Measurements from ENCODE around the gene DCST2. TPM values are rescaled to one million over a fixed set of nuclear protein-coding genes. Genes with fewer than 3 reads are reported as not detected.
A peak's percentile ranks its signal among the peaks of the same experiment; 100 is the strongest.

DCST2 gene
- total RNA-seq, 5 donors from 2014 or later (not counting 1 experiment from before 2014, with no cell fraction given) = 1.1 to 2.6 (median 1.6) TPM

- DNase-seq (no peak), ATAC-seq (replicated peaks in 1 of 4) (no peak)
- Histone ChIP-seq H3K4me1 (ENCODE audit: control insufficient read depth in 1 of 2, extremely low read depth in 1 of 2, insufficient read depth in 2 of 2, low read length in 2 of 2) (peaks cover 26 to 42% of the 10 kb centered on the region in 2 experiments), H3K27ac (ENCODE audit: low read length) (peak overlapping the region; percentile 6), H3K4me3 (ENCODE audit: control insufficient read depth in 1 of 2, extremely low read depth in 1 of 2, low read length in 1 of 2) (no peak overlapping the region), H3K9me3 (no peaks in the 10 kb centered on the region), H3K27me3 (replicated peaks in 1 of 2; ENCODE audit: control insufficient read depth in 2 of 2, extremely low read depth in 1 of 2, insufficient read depth in 2 of 2, low read length in 1 of 2) (no peaks in the 10 kb centered on the region), H3K36me3 (ENCODE audit: control insufficient read depth in 2 of 2, extremely low read depth in 1 of 2, insufficient read depth in 1 of 2, low read length in 1 of 2) (peaks cover 4 to 20% of the 10 kb centered on the region in 2 donors)
- H3K4me3 Mint-ChIP-seq = peak overlapping the region in 1 of 3 donors; percentile 3
- WGBS (ENCODE audit: insufficient coverage) = 64% methylated on average over 11 of the region's 11 CpGs
- ChIA-PET CTCF (interaction anchor here (0.7 to 1.4 kb wide), 4 partner anchors 12 to 83 kb away, joined by 3 to 10 read pairs (median 4); partner anchors contain the start of gene PMVK (in 1 of the 2)), POLR2A (interaction anchor here (0.5 to 0.6 kb wide), 2 partner anchors 66 to 556 kb away, joined by 5 read pairs; no protein-coding TSS in a partner anchor)
- peak overlapping the region; percentile 56 to 79 for H3K27ac Mint-ChIP-seq
- H3K4me1 Mint-ChIP-seq = peaks cover 42 to 57% (median 56%) of the 10 kb centered on the region in 3 donors
- H3K27me3 Mint-ChIP-seq = no peaks in the 10 kb centered on the region
- peaks cover 3% of the 10 kb centered on the region for H3K36me3 Mint-ChIP-seq
- no peaks in the 10 kb centered on the region for H3K9me3 Mint-ChIP-seq
Measured at GRCh38 chr1:155019377-155020245, 14.0 kb downstream of the DCST2 start.

- ATAC-seq (replicated peaks in 1 of 4) (no peak), DNase-seq (no peak)
- Mint-ChIP-seq H3K27me3 (no peaks in the 10 kb centered on the region), H3K9me3 (no peaks in the 10 kb centered on the region), H3K27ac (peak overlapping the region; percentile 56 to 79), H3K36me3 (peaks cover 3% of the 10 kb centered on the region), H3K4me3 (no peak overlapping the region), H3K4me1 (peaks cover 51 to 64% (median 64%) of the 10 kb centered on the region in 3 donors)
- no peaks in the 10 kb centered on the region for H3K27me3 ChIP-seq (replicated peaks in 1 of 2; ENCODE audit: control insufficient read depth in 2 of 2, extremely low read depth in 1 of 2, insufficient read depth in 2 of 2, low read length in 1 of 2)
- ChIA-PET CTCF (interaction anchor here (0.6 to 3.5 kb wide), 7 partner anchors 11 to 314 kb away, joined by 3 to 23 read pairs (median 10); partner anchors contain the start of genes FLAD1 (in 1 of the 2), PMVK (in 1 of the 2) and PYGO2 (in 1 of the 2)), POLR2A (interaction anchor here (0.5 to 0.6 kb wide), 3 partner anchors 33 to 555 kb away, joined by 5 to 7 read pairs (median 5); no protein-coding TSS in a partner anchor)
- H3K4me3 ChIP-seq (ENCODE audit: control insufficient read depth in 1 of 2, extremely low read depth in 1 of 2, low read length in 1 of 2) = no peak overlapping the region
- peaks cover 4 to 25% of the 10 kb centered on the region in 2 donors for H3K36me3 ChIP-seq (ENCODE audit: control insufficient read depth in 2 of 2, extremely low read depth in 1 of 2, insufficient read depth in 1 of 2, low read length in 1 of 2)
- H3K9me3 ChIP-seq = no peaks in the 10 kb centered on the region
- H3K4me1 ChIP-seq (ENCODE audit: control insufficient read depth in 1 of 2, extremely low read depth in 1 of 2, insufficient read depth in 2 of 2, low read length in 2 of 2) = peaks cover 33 to 50% of the 10 kb centered on the region in 2 experiments
- 87% methylated on average over 3 of the region's 8 CpGs for WGBS (ENCODE audit: insufficient coverage)
- H3K27ac ChIP-seq (ENCODE audit: low read length) = no peak overlapping the region
Measured at GRCh38 chr1:155018617-155019348, 14.8 kb downstream of the DCST2 start.

- POLR2A ChIA-PET = interaction anchor here in 1 of 2 donors (0.6 kb wide), 1 partner anchor 118 kb away, joined by 7 read pairs; no protein-coding TSS in a partner anchor
- ATAC-seq (replicated peaks in 1 of 4) (peak in 2 of 4 experiments; percentile 2 to 3), DNase-seq (no peak)
- WGBS (ENCODE audit: insufficient coverage) = no CpG with 5 or more reads among the region's 6 CpGs
- H3K27me3 Mint-ChIP-seq = no peaks in the 10 kb centered on the region
- peaks cover 58 to 70% (median 67%) of the 10 kb centered on the region in 3 donors for H3K4me1 Mint-ChIP-seq
- H3K4me3 ChIP-seq (ENCODE audit: control insufficient read depth in 1 of 2, extremely low read depth in 1 of 2, low read length in 1 of 2) = peak overlapping the region in 1 of 2 donors; percentile 15
- peak overlapping the region; percentile 81 to 82 for H3K27ac Mint-ChIP-seq
- H3K36me3 ChIP-seq (ENCODE audit: control insufficient read depth in 2 of 2, extremely low read depth in 1 of 2, insufficient read depth in 1 of 2, low read length in 1 of 2) = peaks cover 4 to 25% of the 10 kb centered on the region in 2 donors
- peaks cover 39 to 56% of the 10 kb centered on the region in 2 experiments for H3K4me1 ChIP-seq (ENCODE audit: control insufficient read depth in 1 of 2, extremely low read depth in 1 of 2, insufficient read depth in 2 of 2, low read length in 2 of 2)
- no peaks in the 10 kb centered on the region for H3K9me3 Mint-ChIP-seq
- H3K36me3 Mint-ChIP-seq = peaks cover 3% of the 10 kb centered on the region
- no peaks in the 10 kb centered on the region for H3K27me3 ChIP-seq (replicated peaks in 1 of 2; ENCODE audit: control insufficient read depth in 2 of 2, extremely low read depth in 1 of 2, insufficient read depth in 2 of 2, low read length in 1 of 2)
- H3K27ac ChIP-seq (ENCODE audit: low read length) = peak overlapping the region; percentile 50
- CTCF ChIA-PET = interaction anchor here (0.6 to 3.5 kb wide), 18 partner anchors 11 to 458 kb away, joined by 3 to 23 read pairs (median 4); partner anchors contain the start of genes PMVK (in 2 of the 2), CKS1B (in 1 of the 2), FLAD1 (in 1 of the 2) and LENEP (in 1 of the 2)
- no peaks in the 10 kb centered on the region for H3K9me3 ChIP-seq
- peak overlapping the region in 2 of 3 donors; percentile 55 to 89 for H3K4me3 Mint-ChIP-seq
Measured at GRCh38 chr1:155017946-155018316, 15.7 kb downstream of the DCST2 start.

GRCh38 chr1:155017041-155017945 lies 16.3 kb downstream of the DCST2 start:
- Mint-ChIP-seq H3K9me3 (no peaks in the 10 kb centered on the region), H3K36me3 (peaks cover 3% of the 10 kb centered on the region), H3K27me3 (no peaks in the 10 kb centered on the region), H3K27ac (peak overlapping the region; percentile 95 to 96), H3K4me3 (peak overlapping the region; percentile 55 to 89 (median 55)), H3K4me1 (peaks cover 63 to 72% (median 69%) of the 10 kb centered on the region in 3 donors)
- ChIA-PET POLR2A (interaction anchor here in 1 of 2 donors (0.6 kb wide), 2 partner anchors 61 to 117 kb away, joined by 3 to 7 read pairs; partner anchors contain the start of gene PBXIP1), CTCF (interaction anchor here (0.6 to 3.5 kb wide), 26 partner anchors 9 to 459 kb away, joined by 3 to 23 read pairs (median 4); partner anchors contain the start of genes PMVK (in 2 of the 2), PYGO2 (in 2 of the 2), CKS1B (in 1 of the 2) and FLAD1 (in 1 of the 2))
- WGBS (ENCODE audit: insufficient coverage) = 0% methylated on average over 13 of the region's 49 CpGs
- Histone ChIP-seq H3K27me3 (replicated peaks in 1 of 2; ENCODE audit: control insufficient read depth in 2 of 2, extremely low read depth in 1 of 2, insufficient read depth in 2 of 2, low read length in 1 of 2) (no peaks in the 10 kb centered on the region), H3K36me3 (ENCODE audit: control insufficient read depth in 2 of 2, extremely low read depth in 1 of 2, insufficient read depth in 1 of 2, low read length in 1 of 2) (peaks cover 4 to 25% of the 10 kb centered on the region in 2 donors), H3K4me3 (ENCODE audit: control insufficient read depth in 1 of 2, extremely low read depth in 1 of 2, low read length in 1 of 2) (peak overlapping the region; percentile 33 to 38), H3K4me1 (ENCODE audit: control insufficient read depth in 1 of 2, extremely low read depth in 1 of 2, insufficient read depth in 2 of 2, low read length in 2 of 2) (peaks cover 42 to 59% of the 10 kb centered on the region in 2 experiments), H3K9me3 (no peaks in the 10 kb centered on the region), H3K27ac (ENCODE audit: low read length) (peak overlapping the region; percentile 67)
- DNase-seq (peak; percentile 72 to 95 (median 84)), ATAC-seq (replicated peaks in 1 of 4) (peak; percentile 84 to 93 (median 89))

GRCh38 chr1:155016231-155016831 lies 17.2 kb downstream of the DCST2 start:
- Histone ChIP-seq H3K36me3 (ENCODE audit: control insufficient read depth in 2 of 2, extremely low read depth in 1 of 2, insufficient read depth in 1 of 2, low read length in 1 of 2) (peaks cover 4 to 25% of the 10 kb centered on the region in 2 donors), H3K4me3 (ENCODE audit: control insufficient read depth in 1 of 2, extremely low read depth in 1 of 2, low read length in 1 of 2) (peak overlapping the region in 1 of 2 donors; percentile 38), H3K27me3 (replicated peaks in 1 of 2; ENCODE audit: control insufficient read depth in 2 of 2, extremely low read depth in 1 of 2, insufficient read depth in 2 of 2, low read length in 1 of 2) (no peaks in the 10 kb centered on the region), H3K4me1 (ENCODE audit: control insufficient read depth in 1 of 2, extremely low read depth in 1 of 2, insufficient read depth in 2 of 2, low read length in 2 of 2) (peaks cover 47 to 69% of the 10 kb centered on the region in 2 experiments), H3K9me3 (no peaks in the 10 kb centered on the region), H3K27ac (ENCODE audit: low read length) (peak overlapping the region; percentile 67)
- H3K4me3 Mint-ChIP-seq = peak overlapping the region; percentile 50 to 89 (median 55)
- ChIA-PET CTCF (interaction anchor here (0.6 to 3.5 kb wide), 15 partner anchors 8 to 457 kb away, joined by 3 to 23 read pairs (median 4); partner anchors contain the start of genes CKS1B (in 1 of the 2), FLAD1 (in 1 of the 2), PBXIP1 (in 1 of the 2) and PYGO2 (in 1 of the 2)), POLR2A (interaction anchor here (0.6 to 1.1 kb wide), 3 partner anchors 35 to 61 kb away, joined by 3 to 5 read pairs (median 3); partner anchors contain the start of gene PBXIP1 (in 1 of the 2))
- ATAC-seq (replicated peaks in 1 of 4) (peak in 3 of 4 experiments; percentile 6 to 20 (median 19)), DNase-seq (peak in 3 of 35 experiments; percentile 18 to 55 (median 29))
- H3K4me1 Mint-ChIP-seq = peaks cover 68 to 76% (median 68%) of the 10 kb centered on the region in 3 donors
- no peaks in the 10 kb centered on the region for H3K27me3 Mint-ChIP-seq
- H3K9me3 Mint-ChIP-seq = no peaks in the 10 kb centered on the region
- WGBS (ENCODE audit: insufficient coverage) = 8% methylated on average over 15 of the region's 26 CpGs
- H3K27ac Mint-ChIP-seq = peak overlapping the region; percentile 95 to 96
- H3K36me3 Mint-ChIP-seq = peaks cover 3% of the 10 kb centered on the region

Data from T-cell (primary cell).